Epithelial cell of esophagus (primary cell): ENCODE results near the gene PTDSS2.

Source experiments
- DNase-seq: peaks from one replicate; pipeline ENCODE4 v3.0.0; 2010; ENCODE audit warnings: low read depth
- H3K4me3 ChIP-seq: 2 replicates; pipeline ENCODE4 v1.5.1; 2011; ENCODE audit warnings: mild to moderate bottlenecking, low read length, control low read depth
- CTCF ChIP-seq: IDR thresholded peaks from 2 replicates; pipeline ENCODE4 v1.5.1; 2011; ENCODE audit warnings: low read depth, mild to moderate bottlenecking, low read length, control low read depth, inconsistent platforms; ENCODE audit not compliant: insufficient read depth; ENCODE audit errors: missing control alignments

The PTDSS2 gene

GRCh38 chr11:537622-538430, 87.7 kb downstream of the PTDSS2 start:
- H3K4me3 ChIP-seq: peak overlapping the region; percentile 16
- DNase-seq: no peak
- TF ChIP-seq CTCF: no peak

GRCh38 chr11:538431-539051, 88.5 kb downstream of the PTDSS2 start:
- no peak for TF ChIP-seq CTCF
- no peak overlapping the region for H3K4me3 ChIP-seq
- no peak for DNase-seq

GRCh38 chr11:539971-540481, 89.9 kb downstream of the PTDSS2 start:
- no peak for DNase-seq
- H3K4me3 ChIP-seq: no peak overlapping the region
- no peak for TF ChIP-seq CTCF
